Memory B cell (primary cell): Measurements from ENCODE around the gene MYO7B.

Source experiments
- ATAC-seq: fragments of 150-1000 bp; cut with Tn5 transposase; 2 replicates; pipeline ENCODE4 v1.10.0; 2021; ENCODE audit warnings: low read depth, mild to moderate bottlenecking, moderate library complexity
- DNase-seq, 2 donors: peaks; one replicate each; pipeline ENCODE4 v3.0.0; 2022; ENCODE audit warnings: low spot score in 2 of 2
- H3K27ac Mint-ChIP-seq: one replicate; pipeline ENCODE4 v1.8.0; 2022; ENCODE audit warnings: mild to moderate bottlenecking, moderate library complexity, mixed read lengths
- H3K27me3 Mint-ChIP-seq: one replicate; pipeline ENCODE4 v1.8.0; 2022; ENCODE audit warnings: mixed read lengths
- H3K36me3 Mint-ChIP-seq: one replicate; pipeline ENCODE4 v1.8.0; 2022; ENCODE audit warnings: mild to moderate bottlenecking, mixed read lengths
- H3K4me1 Mint-ChIP-seq: one replicate; pipeline ENCODE4 v1.8.0; 2022; ENCODE audit warnings: mixed read lengths
- H3K4me3 Mint-ChIP-seq: one replicate; pipeline ENCODE4 v1.8.0; 2022; ENCODE audit warnings: mild to moderate bottlenecking, moderate library complexity, mixed read lengths
- H3K9me3 Mint-ChIP-seq: one replicate; pipeline ENCODE4 v1.8.0; 2022; ENCODE audit warnings: mixed read lengths

The MYO7B gene

DNA sequence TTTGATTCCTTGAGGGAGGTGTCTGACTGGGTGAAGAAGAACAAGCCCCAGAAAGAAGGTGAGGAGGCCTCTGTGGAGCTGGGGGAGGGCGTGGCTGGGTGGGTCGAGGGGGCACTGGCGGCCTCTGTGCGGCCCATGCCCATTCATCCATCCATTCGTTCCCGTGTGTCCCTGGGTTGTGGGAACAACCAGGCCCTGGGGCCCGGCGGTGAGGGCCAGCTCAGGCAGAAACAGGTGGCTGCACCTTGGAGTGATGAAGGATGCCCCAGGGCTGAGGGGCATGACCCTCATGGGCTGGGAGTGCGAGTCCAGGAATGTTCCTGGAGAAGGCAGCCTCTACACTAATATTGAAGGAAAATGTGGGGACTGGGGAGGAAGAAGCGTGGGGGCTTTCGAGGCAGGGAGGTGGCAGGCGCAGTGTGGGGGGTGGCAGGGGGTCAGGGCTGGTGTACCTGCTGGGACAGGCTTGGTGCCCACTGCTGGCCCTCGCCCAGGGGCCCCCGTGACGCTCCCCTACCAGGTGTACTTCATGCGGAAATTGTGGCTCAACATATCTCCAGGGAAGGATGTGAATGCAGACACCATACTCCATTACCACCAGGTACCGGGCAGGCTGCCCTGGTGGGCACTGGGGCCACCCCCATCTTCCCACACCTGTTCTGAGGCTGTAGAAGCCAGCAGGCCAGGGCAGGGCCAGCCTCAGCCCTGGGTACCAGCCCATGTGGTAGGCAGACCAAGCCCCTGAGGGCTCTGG is 99.3 kb downstream of the MYO7B start:
- DNase-seq (no peak), ATAC-seq (no peak)
- Mint-ChIP-seq H3K4me3 (no peak overlapping the region), H3K4me1 (peaks cover 75% of the 10 kb centered on the region), H3K27me3 (no peaks in the 10 kb centered on the region), H3K36me3 (no peaks in the 10 kb centered on the region), H3K27ac (no peak overlapping the region), H3K9me3 (no peaks in the 10 kb centered on the region)

GRCh38 chr2:127635380-127636237 is 100.1 kb downstream of the MYO7B start:
- Mint-ChIP-seq H3K9me3 (no peaks in the 10 kb centered on the region), H3K36me3 (no peaks in the 10 kb centered on the region), H3K4me3 (no peak overlapping the region), H3K27ac (no peak overlapping the region), H3K4me1 (peaks cover 73% of the 10 kb centered on the region), H3K27me3 (no peaks in the 10 kb centered on the region)
- no peak for ATAC-seq
- no peak for DNase-seq

GRCh38 chr2:127636248-127637235 is 101.1 kb downstream of the MYO7B start:
- no peak overlapping the region for H3K4me3 Mint-ChIP-seq
- no peak for DNase-seq
- H3K27ac Mint-ChIP-seq, result no peak overlapping the region
- no peaks in the 10 kb centered on the region for H3K36me3 Mint-ChIP-seq
- peaks cover 73% of the 10 kb centered on the region for H3K4me1 Mint-ChIP-seq
- ATAC-seq, result no peak
- H3K27me3 Mint-ChIP-seq, result no peaks in the 10 kb centered on the region
- no peaks in the 10 kb centered on the region for H3K9me3 Mint-ChIP-seq

GRCh38 chr2:127637236-127637630 is 101.8 kb downstream of the MYO7B start:
- no peak for ATAC-seq
- Mint-ChIP-seq H3K4me3 (no peak overlapping the region), H3K27ac (no peak overlapping the region), H3K4me1 (peaks cover 76% of the 10 kb centered on the region), H3K36me3 (no peaks in the 10 kb centered on the region), H3K27me3 (no peaks in the 10 kb centered on the region), H3K9me3 (no peaks in the 10 kb centered on the region)
- DNase-seq, result no peak

DNA sequence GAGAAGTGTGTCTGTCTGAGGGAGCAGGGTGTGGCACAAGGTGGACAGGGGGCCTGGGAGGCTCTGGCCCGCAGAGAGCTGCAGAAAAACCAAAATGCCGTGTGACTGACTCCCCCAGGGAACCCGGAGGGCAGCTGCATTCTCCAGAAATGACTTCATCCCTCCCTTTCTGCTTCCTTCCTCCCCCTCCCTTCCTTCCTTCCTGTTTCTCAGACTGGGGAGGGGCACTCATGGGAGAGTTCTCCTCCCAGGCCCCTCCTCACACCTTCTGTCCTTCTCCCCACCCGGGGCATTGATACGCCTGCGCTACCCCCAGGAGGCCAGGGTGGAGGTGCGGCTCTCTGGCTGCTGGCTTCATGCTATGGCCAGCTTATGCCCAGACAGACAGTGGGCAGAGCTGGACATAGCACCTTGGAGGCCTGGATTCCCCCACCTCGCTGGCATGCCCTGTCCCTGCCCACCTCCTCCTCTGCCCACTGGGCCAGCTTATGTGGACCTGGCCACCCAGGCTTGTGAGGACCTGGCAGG is 102.3 kb downstream of the MYO7B start:
- Mint-ChIP-seq H3K27ac (peak overlapping the region; percentile 85), H3K9me3 (no peaks in the 10 kb centered on the region), H3K27me3 (no peaks in the 10 kb centered on the region), H3K36me3 (no peaks in the 10 kb centered on the region), H3K4me3 (peak overlapping the region; percentile 33), H3K4me1 (peaks cover 77% of the 10 kb centered on the region)
- ATAC-seq, result no peak
- no peak for DNase-seq

- DNase-seq (no peak), ATAC-seq (peak; percentile 21)
- H3K9me3 Mint-ChIP-seq, result no peaks in the 10 kb centered on the region
- peak overlapping the region; percentile 85 for H3K27ac Mint-ChIP-seq
- H3K36me3 Mint-ChIP-seq, result no peaks in the 10 kb centered on the region
- peaks cover 70% of the 10 kb centered on the region for H3K4me1 Mint-ChIP-seq
- H3K4me3 Mint-ChIP-seq, result peak overlapping the region; percentile 32
- H3K27me3 Mint-ChIP-seq, result no peaks in the 10 kb centered on the region
Observed at GRCh38 chr2:127638361-127639110, 103.1 kb downstream of the MYO7B start.

GRCh38 chr2:127639111-127639474 is 103.6 kb downstream of the MYO7B start:
- Mint-ChIP-seq H3K27ac (peak overlapping the region; percentile 85), H3K27me3 (no peaks in the 10 kb centered on the region), H3K9me3 (no peaks in the 10 kb centered on the region), H3K4me3 (peak overlapping the region; percentile 25), H3K36me3 (no peaks in the 10 kb centered on the region), H3K4me1 (peaks cover 65% of the 10 kb centered on the region)
- DNase-seq, result no peak
- no peak for ATAC-seq

GRCh38 chr2:127640082-127641072 is 104.9 kb downstream of the MYO7B start:
- no peaks in the 10 kb centered on the region for H3K27me3 Mint-ChIP-seq
- H3K4me1 Mint-ChIP-seq, result peaks cover 52% of the 10 kb centered on the region
- ATAC-seq (peak; percentile 87), DNase-seq (peak; percentile 53 to 64)
- H3K36me3 Mint-ChIP-seq, result no peaks in the 10 kb centered on the region
- no peaks in the 10 kb centered on the region for H3K9me3 Mint-ChIP-seq
- peak overlapping the region; percentile 24 for H3K4me3 Mint-ChIP-seq
- H3K27ac Mint-ChIP-seq, result peak overlapping the region; percentile 68

- Mint-ChIP-seq H3K27me3 (no peaks in the 10 kb centered on the region), H3K4me1 (peaks cover 45% of the 10 kb centered on the region), H3K27ac (peak overlapping the region; percentile 24), H3K36me3 (no peaks in the 10 kb centered on the region), H3K9me3 (no peaks in the 10 kb centered on the region), H3K4me3 (no peak overlapping the region)
- no peak for ATAC-seq
- no peak for DNase-seq
Observed at GRCh38 chr2:127641133-127641532, 105.7 kb downstream of the MYO7B start.

- ATAC-seq, result no peak
- Mint-ChIP-seq H3K27ac (peak overlapping the region; percentile 67), H3K36me3 (no peaks in the 10 kb centered on the region), H3K9me3 (no peaks in the 10 kb centered on the region), H3K4me1 (peaks cover 40% of the 10 kb centered on the region), H3K27me3 (no peaks in the 10 kb centered on the region), H3K4me3 (no peak overlapping the region)
- DNase-seq, result no peak
Observed at GRCh38 chr2:127641846-127642507, 106.5 kb downstream of the MYO7B start.

DNA sequence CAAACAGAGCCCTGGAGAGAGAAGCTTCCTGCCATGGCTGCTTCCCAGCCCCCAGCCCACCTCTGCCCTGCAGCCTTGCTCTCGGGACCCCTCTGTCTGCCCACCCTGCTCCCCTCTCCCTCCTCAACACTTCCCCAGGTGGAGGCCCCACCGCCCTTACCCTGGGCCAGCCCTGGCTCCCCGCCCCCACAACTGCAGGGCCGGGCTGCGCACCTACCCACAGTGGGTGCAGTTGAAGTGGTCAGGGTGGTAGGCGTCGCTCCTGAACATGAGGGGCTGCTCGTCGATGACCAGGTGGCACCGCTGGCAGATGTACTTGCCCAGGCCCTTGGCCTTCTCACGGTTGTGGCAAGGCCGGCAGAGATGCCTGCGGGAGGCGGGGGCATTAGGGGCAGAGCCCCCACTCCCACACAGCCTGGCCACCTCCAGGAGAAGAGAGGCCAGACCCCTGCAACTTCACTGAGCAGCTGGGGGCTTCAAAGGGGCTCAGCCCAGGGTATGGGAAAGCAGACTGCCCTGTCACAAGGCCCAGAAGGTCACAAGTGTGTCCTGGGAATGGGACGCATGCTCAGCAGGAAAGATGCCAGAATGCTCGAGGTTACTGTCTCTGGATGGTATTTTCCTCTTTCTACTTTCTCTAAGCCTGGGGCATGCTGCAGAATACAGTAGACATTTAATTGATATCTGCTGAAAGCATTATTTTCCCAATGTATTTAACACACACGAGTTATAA is 107.4 kb downstream of the MYO7B start:
- H3K27ac Mint-ChIP-seq, result no peak overlapping the region
- DNase-seq, result no peak

More for the DNA sequence above, 107.4 kb downstream of the MYO7B start:
- Mint-ChIP-seq H3K27me3 (no peaks in the 10 kb centered on the region), H3K36me3 (no peaks in the 10 kb centered on the region), H3K4me3 (no peak overlapping the region), H3K9me3 (no peaks in the 10 kb centered on the region), H3K4me1 (peaks cover 41% of the 10 kb centered on the region)
- no peak for ATAC-seq
